Activated T-helper 2 cell treated with anti-CD3 and anti-CD28 coated beads, Interferon-gamma antibody, Interleukin-2, Interleukin-4, amounts not matched to agents 10 μg/mL and 5 μg/mL and 100 μg/mL, durations not matched to agents 14 hours and 24 hours and 36 hours (primary cell): ENCODE results near the gene SH3RF3. TPM values are rescaled to one million over a fixed set of nuclear protein-coding genes. Genes with fewer than 3 reads are reported as not detected.
"Not testable (repeated sequence)": the region's sequence is repeated elsewhere in the genome, so short reads cannot be mapped to it uniquely, and the experiment has no call there.

Experiments
- DNase-seq: peaks from one replicate; pipeline ENCODE4 v3.0.0; 2021; ENCODE audit warnings: low spot score
- H3K27ac Mint-ChIP-seq: one replicate; pipeline ENCODE4 v1.8.0; 2021; ENCODE audit warnings: mixed read lengths
- H3K27me3 Mint-ChIP-seq: one replicate; pipeline ENCODE4 v1.8.0; 2021; ENCODE audit warnings: low read depth, mixed read lengths
- H3K36me3 Mint-ChIP-seq: one replicate; pipeline ENCODE4 v1.8.0; 2021; ENCODE audit warnings: low read depth, mixed read lengths
- H3K4me1 Mint-ChIP-seq: one replicate; pipeline ENCODE4 v1.8.0; 2021; ENCODE audit warnings: low read depth, mixed read lengths
- H3K4me3 Mint-ChIP-seq: one replicate; pipeline ENCODE4 v1.8.0; 2021; ENCODE audit warnings: low read depth, mild to moderate bottlenecking, moderate library complexity, mixed read lengths
- H3K9me3 Mint-ChIP-seq: one replicate; pipeline ENCODE4 v1.8.0; 2021; ENCODE audit warnings: mixed read lengths
- intact Hi-C: fragments of 100-400 bp; cut with micrococcal nuclease; formaldehyde crosslinking; loops from one replicate; pipeline ENCODE4 v1.15.1; 2023
- total RNA-seq: library from RNA; stranded (reverse); gene quantifications from 2 replicates; pipeline ENCODE4 v1.2.3, GENCODE V29; 2022

SH3RF3 gene
- total RNA-seq, 1 donor from 2014 or later = 0.78 TPM

GRCh38 chr2:109157563-109158105, 28.6 kb downstream of the SH3RF3 start:
- no peaks in the 10 kb centered on the region for H3K36me3 Mint-ChIP-seq
- no peak overlapping the region for H3K27ac Mint-ChIP-seq
- H3K27me3 Mint-ChIP-seq = peaks cover 38% of the 10 kb centered on the region

GRCh38 chr2:109158237-109158636, 29.2 kb downstream of the SH3RF3 start:
- no peak for DNase-seq
- Mint-ChIP-seq H3K4me1 (no peaks in the 10 kb centered on the region), H3K27ac (no peak overlapping the region), H3K4me3 (no peak overlapping the region), H3K9me3 (no peaks in the 10 kb centered on the region), H3K27me3 (peaks cover 35% of the 10 kb centered on the region), H3K36me3 (no peaks in the 10 kb centered on the region)
- intact Hi-C loops = no loop called here

More at GRCh38 chr2:109157563-109158105, 28.6 kb downstream of the SH3RF3 start:
- Mint-ChIP-seq H3K4me3 (no peak overlapping the region), H3K4me1 (no peaks in the 10 kb centered on the region), H3K9me3 (no peaks in the 10 kb centered on the region)
- intact Hi-C loops = no loop called here
- no peak for DNase-seq

GRCh38 chr2:109159096-109159495, 30.1 kb downstream of the SH3RF3 start:
- no peaks in the 10 kb centered on the region for H3K9me3 Mint-ChIP-seq
- intact Hi-C loops = no loop called here
- no peaks in the 10 kb centered on the region for H3K4me1 Mint-ChIP-seq
- no peak overlapping the region for H3K27ac Mint-ChIP-seq
- no peaks in the 10 kb centered on the region for H3K36me3 Mint-ChIP-seq
- peaks cover 30% of the 10 kb centered on the region for H3K27me3 Mint-ChIP-seq
- no peak for DNase-seq
- H3K4me3 Mint-ChIP-seq = no peak overlapping the region

- DNase-seq = no peak
- Mint-ChIP-seq H3K36me3 (no peaks in the 10 kb centered on the region), H3K4me3 (no peak overlapping the region), H3K27me3 (peaks cover 28% of the 10 kb centered on the region), H3K4me1 (no peaks in the 10 kb centered on the region), H3K9me3 (no peaks in the 10 kb centered on the region), H3K27ac (no peak overlapping the region)
- intact Hi-C loops = no loop called here
These were observed 31.9 kb downstream of the SH3RF3 start for GRCh38 chr2:109160714-109161440.

- intact Hi-C loops, DNase-seq, H3K9me3 Mint-ChIP-seq, H3K4me3 Mint-ChIP-seq, H3K27ac Mint-ChIP-seq, H3K36me3 Mint-ChIP-seq, H3K4me1 Mint-ChIP-seq: not testable (repeated sequence)
- peaks cover 33% of the 10 kb centered on the region for H3K27me3 Mint-ChIP-seq
These were observed 33.4 kb downstream of the SH3RF3 start for GRCh38 chr2:109162367-109162766.

GRCh38 chr2:109162999-109163398, 34.0 kb downstream of the SH3RF3 start:
- Mint-ChIP-seq H3K4me3 (no peak overlapping the region), H3K9me3 (no peaks in the 10 kb centered on the region), H3K36me3 (no peaks in the 10 kb centered on the region), H3K27me3 (peaks cover 34% of the 10 kb centered on the region), H3K27ac (no peak overlapping the region), H3K4me1 (no peaks in the 10 kb centered on the region)
- DNase-seq = no peak
- intact Hi-C loops = no loop called here

GRCh38 chr2:109164311-109164710, 35.3 kb downstream of the SH3RF3 start:
- intact Hi-C loops = no loop called here
- Mint-ChIP-seq H3K4me3 (no peak overlapping the region), H3K4me1 (no peaks in the 10 kb centered on the region), H3K27me3 (peaks cover 37% of the 10 kb centered on the region), H3K27ac (no peak overlapping the region), H3K36me3 (no peaks in the 10 kb centered on the region), H3K9me3 (no peaks in the 10 kb centered on the region)
- DNase-seq = no peak

GRCh38 chr2:109164739-109165221, 35.8 kb downstream of the SH3RF3 start:
- H3K9me3 Mint-ChIP-seq = no peaks in the 10 kb centered on the region

GRCh38 chr2:109166811-109167210, 37.8 kb downstream of the SH3RF3 start:
- Mint-ChIP-seq H3K27me3 (peaks cover 30% of the 10 kb centered on the region), H3K9me3 (no peaks in the 10 kb centered on the region), H3K4me3 (no peak overlapping the region), H3K27ac (no peak overlapping the region), H3K36me3 (no peaks in the 10 kb centered on the region), H3K4me1 (no peaks in the 10 kb centered on the region)
- DNase-seq = no peak
- intact Hi-C loops = no loop called here

More at GRCh38 chr2:109164739-109165221, 35.8 kb downstream of the SH3RF3 start:
- Mint-ChIP-seq H3K36me3 (no peaks in the 10 kb centered on the region), H3K27me3 (peaks cover 39% of the 10 kb centered on the region), H3K4me1 (no peaks in the 10 kb centered on the region), H3K4me3 (no peak overlapping the region), H3K27ac (no peak overlapping the region)
- DNase-seq = no peak
- intact Hi-C loops = no loop called here

GRCh38 chr2:109168086-109168485, 39.1 kb downstream of the SH3RF3 start:
- Mint-ChIP-seq H3K4me1 (no peaks in the 10 kb centered on the region), H3K27me3 (peaks cover 28% of the 10 kb centered on the region), H3K9me3 (no peaks in the 10 kb centered on the region), H3K27ac (no peak overlapping the region), H3K36me3 (no peaks in the 10 kb centered on the region), H3K4me3 (no peak overlapping the region)
- intact Hi-C loops = no loop called here
- DNase-seq = no peak

- H3K36me3 Mint-ChIP-seq = no peaks in the 10 kb centered on the region
- intact Hi-C loops = no loop called here
- no peak overlapping the region for H3K27ac Mint-ChIP-seq
- no peaks in the 10 kb centered on the region for H3K4me1 Mint-ChIP-seq
- H3K27me3 Mint-ChIP-seq = peaks cover 27% of the 10 kb centered on the region
- H3K4me3 Mint-ChIP-seq = no peak overlapping the region
- no peaks in the 10 kb centered on the region for H3K9me3 Mint-ChIP-seq
- DNase-seq = no peak
These were observed 39.7 kb downstream of the SH3RF3 start for GRCh38 chr2:109168716-109169115.

GRCh38 chr2:109170645-109171044, 41.6 kb downstream of the SH3RF3 start:
- DNase-seq = no peak
- Mint-ChIP-seq H3K36me3 (no peaks in the 10 kb centered on the region), H3K4me3 (no peak overlapping the region), H3K27ac (no peak overlapping the region), H3K4me1 (no peaks in the 10 kb centered on the region), H3K27me3 (peaks cover 27% of the 10 kb centered on the region), H3K9me3 (no peaks in the 10 kb centered on the region)
- intact Hi-C loops = no loop called here

GRCh38 chr2:109171444-109172334, 42.7 kb downstream of the SH3RF3 start:
- Mint-ChIP-seq H3K27ac (no peak overlapping the region), H3K27me3 (peaks cover 28% of the 10 kb centered on the region), H3K4me1 (no peaks in the 10 kb centered on the region), H3K9me3 (no peaks in the 10 kb centered on the region), H3K4me3 (no peak overlapping the region), H3K36me3 (no peaks in the 10 kb centered on the region)
- intact Hi-C loops = no loop called here
- DNase-seq = no peak
